Measurements from ENCODE around the gene ODF4. TPM values are rescaled to one million over a fixed set of nuclear protein-coding genes. Genes with fewer than 3 reads are reported as not detected.

The ODF4 gene
- total and polyA plus RNA-seq, 2 of the 13 experiments (the other 11 are each of a cell fraction or from before 2014, with no cell fraction given) = not detected

DNA sequence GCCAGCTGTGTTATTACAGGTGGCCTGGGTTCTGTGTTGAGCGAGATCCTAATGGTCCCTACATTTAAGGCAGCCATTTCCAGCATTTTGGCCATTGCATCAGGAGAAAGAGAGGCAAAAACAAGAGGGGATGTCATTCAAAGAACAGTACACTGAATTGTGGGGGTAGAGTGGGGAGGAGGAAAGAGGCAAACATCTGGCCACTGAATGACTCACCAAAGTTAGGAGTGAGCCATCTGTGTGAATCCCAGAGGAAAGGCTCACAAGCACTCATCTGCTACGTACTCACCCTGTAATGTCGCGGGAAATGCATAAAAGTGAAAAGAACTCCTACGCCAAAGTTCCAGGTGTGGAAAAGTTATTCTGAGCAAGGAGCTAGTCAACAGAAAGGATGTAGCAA, 20.1 kb downstream of the ODF4 start:
- no peak for ATAC-seq
- H3K79me2 ChIP-seq (ENCODE audit: insufficient read depth, low read length) = no peaks in the 10 kb centered on the region
- no peaks in the 10 kb centered on the region for H3K27me3 ChIP-seq (ENCODE audit: control insufficient read depth in 1 of 2, insufficient read depth in 2 of 2, low read length in 2 of 2)
- peaks cover 17% of the 10 kb centered on the region for H3K4me1 ChIP-seq (ENCODE audit: insufficient read depth, low read length)
- no peak overlapping the region for H3K9ac ChIP-seq (ENCODE audit: insufficient read depth, low read depth, low read length)
- intact Hi-C loops (cut with micrococcal nuclease; ENCODE audit: unreplicated experiment) (no loop called here), in situ Hi-C loops (cut with HindIII; ENCODE audit: extremely low pct_ligation_motif_present, low pct_unique_long_range_greater_than_20kb) (no loop called here)
- peak; percentile 28; the same call in 1 of the 2 replicates for TF ChIP-seq FOSL2 (CRISPR knock-in tag; IDR thresholded peaks at IDR 0.05)
- TF ChIP-seq, protein P1, sequence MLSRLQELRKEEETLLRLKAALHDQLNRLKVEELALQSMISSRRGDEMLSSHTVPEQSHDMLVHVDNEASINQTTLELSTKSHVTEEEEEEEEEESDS (CRISPR knock-in tag; IDR thresholded peaks at IDR 0.05; ENCODE audit: borderline replicate concordance) = no peak
- H3K27ac ChIP-seq (ENCODE audit: extremely low read length, insufficient read depth, low read length) = no peak overlapping the region
- no peaks in the 10 kb centered on the region for H3K9me3 ChIP-seq (ENCODE audit: low read length)
- no peak overlapping the region for H2AFZ ChIP-seq (ENCODE audit: low read length)
- no peak overlapping the region for H3K4me3 ChIP-seq (replicated peaks in 1 of 3; ENCODE audit: insufficient read depth in 1 of 3, low read depth in 2 of 3, low read length in 3 of 3)
- H4K20me1 ChIP-seq (ENCODE audit: insufficient read depth, low read length) = no peaks in the 10 kb centered on the region
- no TSS peak for BruUV-seq (replicated peaks)
- no peak for DNase-seq (ENCODE audit: low spot score)
- H3K4me2 ChIP-seq (ENCODE audit: low read depth, low read length) = no peak overlapping the region
- no peaks in the 10 kb centered on the region for H3K36me3 ChIP-seq (replicated peaks in 1 of 2; ENCODE audit: control insufficient read depth in 1 of 2, insufficient read depth in 2 of 2, low read length in 2 of 2)
- POLR2A ChIA-PET = no interaction called here
- FAIRE-seq = no peak
- 69% methylated on average over 5 of the region's 5 CpGs for WGBS (ENCODE audit: low lambda C conversion rate)
- CTCF ChIA-PET (ENCODE audit: low intra/inter-chr PET ratio, low total read pairs) = no interaction called here

DNA sequence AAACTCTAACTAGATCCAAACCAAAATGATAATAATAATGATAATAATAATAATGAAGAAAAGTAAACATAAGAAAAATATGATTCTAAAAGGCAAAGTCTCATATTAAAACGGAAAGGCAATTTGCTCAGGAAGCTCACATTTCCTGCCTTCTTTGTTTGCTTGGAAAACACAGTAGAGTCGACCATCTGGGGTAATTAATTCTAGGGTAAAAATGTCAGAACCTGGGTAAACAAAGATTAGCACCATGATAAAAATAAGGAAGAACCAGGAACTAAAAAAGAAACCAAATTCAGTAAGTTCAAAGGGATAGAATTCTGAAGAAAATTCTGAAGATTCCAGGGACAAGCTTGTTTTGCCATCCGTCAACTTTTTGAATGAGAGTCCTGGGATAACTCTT, 20.6 kb downstream of the ODF4 start:
- BruUV-seq (replicated peaks) = no TSS peak
- ATAC-seq (no peak), FAIRE-seq (no peak), DNase-seq (ENCODE audit: low spot score) (no peak)
- no peak overlapping the region for H2AFZ ChIP-seq (ENCODE audit: low read length)
- WGBS (ENCODE audit: low lambda C conversion rate) = 35% methylated on average over 3 of the region's 3 CpGs
- H3K4me1 ChIP-seq (ENCODE audit: insufficient read depth, low read length) = peaks cover 17% of the 10 kb centered on the region
- intact Hi-C loops (cut with micrococcal nuclease; ENCODE audit: unreplicated experiment) = no loop called here
- no peaks in the 10 kb centered on the region for H3K36me3 ChIP-seq (replicated peaks in 1 of 2; ENCODE audit: control insufficient read depth in 1 of 2, insufficient read depth in 2 of 2, low read length in 2 of 2)
- H4K20me1 ChIP-seq (ENCODE audit: insufficient read depth, low read length) = no peaks in the 10 kb centered on the region
- in situ Hi-C loops (cut with HindIII; ENCODE audit: extremely low pct_ligation_motif_present, low pct_unique_long_range_greater_than_20kb) = no loop called here
- POLR2A ChIA-PET = no interaction called here
- no peak overlapping the region for H3K4me2 ChIP-seq (ENCODE audit: low read depth, low read length)
- no peaks in the 10 kb centered on the region for H3K79me2 ChIP-seq (ENCODE audit: insufficient read depth, low read length)
- H3K27ac ChIP-seq (ENCODE audit: extremely low read length, insufficient read depth, low read length) = no peak overlapping the region
- H3K9ac ChIP-seq (ENCODE audit: insufficient read depth, low read depth, low read length) = no peak overlapping the region
- no peaks in the 10 kb centered on the region for H3K9me3 ChIP-seq (ENCODE audit: low read length)
- no peak overlapping the region for H3K4me3 ChIP-seq (replicated peaks in 1 of 3; ENCODE audit: insufficient read depth in 1 of 3, low read depth in 2 of 3, low read length in 3 of 3)
- H3K27me3 ChIP-seq (ENCODE audit: control insufficient read depth in 1 of 2, insufficient read depth in 2 of 2, low read length in 2 of 2) = no peaks in the 10 kb centered on the region
- CTCF ChIA-PET (ENCODE audit: low intra/inter-chr PET ratio, low total read pairs) = no interaction called here
- no peak for TF ChIP-seq TAF15 (IDR thresholded peaks at IDR 0.05; ENCODE audit: low read depth, low read length, poor library complexity, severe bottlenecking)
- TF ChIP-seq, protein P2, sequence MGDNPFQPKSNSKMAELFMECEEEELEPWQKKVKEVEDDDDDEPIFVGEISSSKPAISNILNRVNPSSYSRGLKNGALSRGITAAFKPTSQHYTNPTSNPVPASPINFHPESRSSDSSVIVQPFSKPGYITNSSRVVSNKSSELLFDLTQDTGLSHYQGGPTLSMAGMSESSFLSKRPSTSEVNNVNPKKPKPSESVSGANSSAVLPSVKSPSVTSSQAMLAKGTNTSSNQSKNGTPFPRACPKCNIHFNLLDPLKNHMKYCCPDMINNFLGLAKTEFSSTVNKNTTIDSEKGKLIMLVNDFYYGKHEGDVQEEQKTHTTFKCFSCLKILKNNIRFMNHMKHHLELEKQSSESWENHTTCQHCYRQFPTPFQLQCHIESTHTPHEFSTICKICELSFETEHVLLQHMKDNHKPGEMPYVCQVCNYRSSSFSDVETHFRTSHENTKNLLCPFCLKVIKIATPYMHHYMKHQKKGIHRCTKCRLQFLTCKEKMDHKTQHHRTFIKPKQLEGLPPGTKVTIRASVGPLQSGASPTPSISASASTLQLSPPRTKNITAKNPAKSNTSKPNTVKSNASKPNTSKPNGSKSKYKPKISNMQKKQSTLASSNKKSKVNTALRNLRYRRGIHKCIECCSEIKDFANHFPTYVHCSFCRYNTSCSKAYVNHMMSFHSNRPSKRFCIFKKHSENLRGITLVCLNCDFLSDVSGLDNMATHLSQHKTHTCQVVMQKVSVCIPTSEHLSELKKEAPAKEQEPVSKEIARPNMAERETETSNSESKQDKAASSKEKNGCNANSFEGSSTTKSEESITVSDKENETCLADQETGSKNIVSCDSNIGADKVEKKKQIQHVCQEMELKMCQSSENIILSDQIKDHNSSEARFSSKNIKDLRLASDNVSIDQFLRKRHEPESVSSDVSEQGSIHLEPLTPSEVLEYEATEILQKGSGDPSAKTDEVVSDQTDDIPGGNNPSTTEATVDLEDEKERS (CRISPR knock-in tag; IDR thresholded peaks at IDR 0.05) = no peak
- TF ChIP-seq STAT5B (CRISPR knock-in tag; IDR thresholded peaks at IDR 0.05) = no peak
- no peak for TF ChIP-seq ONECUT2 (CRISPR knock-in tag; IDR thresholded peaks at IDR 0.05)
- TF ChIP-seq ZNF547 (CRISPR knock-in tag; IDR thresholded peaks at IDR 0.05) = no peak
- TF ChIP-seq, protein P3, sequence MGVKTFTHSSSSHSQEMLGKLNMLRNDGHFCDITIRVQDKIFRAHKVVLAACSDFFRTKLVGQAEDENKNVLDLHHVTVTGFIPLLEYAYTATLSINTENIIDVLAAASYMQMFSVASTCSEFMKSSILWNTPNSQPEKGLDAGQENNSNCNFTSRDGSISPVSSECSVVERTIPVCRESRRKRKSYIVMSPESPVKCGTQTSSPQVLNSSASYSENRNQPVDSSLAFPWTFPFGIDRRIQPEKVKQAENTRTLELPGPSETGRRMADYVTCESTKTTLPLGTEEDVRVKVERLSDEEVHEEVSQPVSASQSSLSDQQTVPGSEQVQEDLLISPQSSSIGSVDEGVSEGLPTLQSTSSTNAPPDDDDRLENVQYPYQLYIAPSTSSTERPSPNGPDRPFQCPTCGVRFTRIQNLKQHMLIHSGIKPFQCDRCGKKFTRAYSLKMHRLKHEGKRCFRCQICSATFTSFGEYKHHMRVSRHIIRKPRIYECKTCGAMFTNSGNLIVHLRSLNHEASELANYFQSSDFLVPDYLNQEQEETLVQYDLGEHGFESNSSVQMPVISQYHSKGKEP (CRISPR knock-in tag; IDR thresholded peaks at IDR 0.05) = no peak
- TF ChIP-seq GATAD2A (CRISPR knock-in tag; IDR thresholded peaks at IDR 0.05) = no peak
- no peak for TF ChIP-seq IRX3 (CRISPR knock-in tag; IDR thresholded peaks at IDR 0.05; ENCODE audit: borderline replicate concordance, low read depth)
- TF ChIP-seq MXI1 (IDR thresholded peaks at IDR 0.05; ENCODE audit: borderline replicate concordance, low read depth, low read length) = no peak
- TF ChIP-seq ZNF629 (CRISPR knock-in tag; conservative IDR thresholded peaks at IDR 0.05) = no peak
- TF ChIP-seq ZNF224 (CRISPR knock-in tag; IDR thresholded peaks at IDR 0.05) = no peak
- no peak for TF ChIP-seq KMT2A (CRISPR knock-in tag; IDR thresholded peaks at IDR 0.05)
- TF ChIP-seq NFRKB (IDR thresholded peaks at IDR 0.05) = no peak
- no peak for TF ChIP-seq NCOR1 (IDR thresholded peaks at IDR 0.05; ENCODE audit: borderline replicate concordance, low read length)
